Fibroblast of villous mesenchyme (primary cell): ENCODE data around the gene TGM1. TPM values are rescaled to one million over a fixed set of nuclear protein-coding genes. Genes with fewer than 3 reads are reported as not detected.

Experiments
- DNase-seq: peaks from one replicate; pipeline ENCODE4 v3.0.0-alpha.2; 2010; ENCODE audit warnings: low read depth
- H3K4me3 ChIP-seq: 2 replicates; pipeline ENCODE4 v1.5.1; 2011; ENCODE audit warnings: low read depth, mild to moderate bottlenecking, low read length
- CTCF ChIP-seq: IDR thresholded peaks from 2 replicates; pipeline ENCODE4 v1.5.1; 2012; ENCODE audit warnings: low read depth, mild to moderate bottlenecking, low read length; ENCODE audit not compliant: insufficient read depth
- total RNA-seq: library from RNA; depleted of rRNA; stranded (reverse); fragments of >200 nt; gene quantifications from 2 replicates; pipeline ENCODE4 v1.2.3, GENCODE V29; 2012

TGM1 gene
- total RNA-seq, 1 donor: 2.2 TPM

DNA sequence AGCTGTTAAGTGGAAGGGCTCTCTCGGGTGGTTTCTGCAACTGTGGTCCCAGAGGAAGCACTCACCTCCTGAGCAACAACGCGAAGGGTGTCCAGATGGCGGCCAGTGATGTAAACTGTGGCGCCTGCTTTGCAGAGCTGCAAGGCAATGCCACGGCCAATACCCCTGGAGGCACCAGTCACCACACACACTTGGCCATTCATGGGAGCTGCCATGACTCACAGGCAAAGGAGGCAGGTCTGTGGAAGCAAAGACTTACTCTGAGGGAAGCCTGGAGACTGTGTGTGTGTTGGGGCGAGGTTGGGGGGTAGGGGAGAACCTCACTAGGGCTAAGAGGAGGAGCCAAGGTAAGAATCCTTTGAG lies 35.9 kb upstream of the TGM1 start:
- DNase-seq: peak; percentile 36
- H3K4me3 ChIP-seq: peak overlapping the region; percentile 96
- TF ChIP-seq CTCF: no peak

- no peak for DNase-seq
- H3K4me3 ChIP-seq: no peak overlapping the region
- peak; percentile 46 for TF ChIP-seq CTCF
Observed at GRCh38 chr14:24297190-24297964, 34.4 kb upstream of the TGM1 start.

- peak; percentile 84 for DNase-seq
- H3K4me3 ChIP-seq: no peak overlapping the region
- peak; percentile 80 for TF ChIP-seq CTCF
Observed at GRCh38 chr14:24296341-24297157, 33.6 kb upstream of the TGM1 start.

GRCh38 chr14:24293525-24293924 lies 30.5 kb upstream of the TGM1 start:
- no peak for TF ChIP-seq CTCF
- no peak overlapping the region for H3K4me3 ChIP-seq
- DNase-seq: no peak

DNA sequence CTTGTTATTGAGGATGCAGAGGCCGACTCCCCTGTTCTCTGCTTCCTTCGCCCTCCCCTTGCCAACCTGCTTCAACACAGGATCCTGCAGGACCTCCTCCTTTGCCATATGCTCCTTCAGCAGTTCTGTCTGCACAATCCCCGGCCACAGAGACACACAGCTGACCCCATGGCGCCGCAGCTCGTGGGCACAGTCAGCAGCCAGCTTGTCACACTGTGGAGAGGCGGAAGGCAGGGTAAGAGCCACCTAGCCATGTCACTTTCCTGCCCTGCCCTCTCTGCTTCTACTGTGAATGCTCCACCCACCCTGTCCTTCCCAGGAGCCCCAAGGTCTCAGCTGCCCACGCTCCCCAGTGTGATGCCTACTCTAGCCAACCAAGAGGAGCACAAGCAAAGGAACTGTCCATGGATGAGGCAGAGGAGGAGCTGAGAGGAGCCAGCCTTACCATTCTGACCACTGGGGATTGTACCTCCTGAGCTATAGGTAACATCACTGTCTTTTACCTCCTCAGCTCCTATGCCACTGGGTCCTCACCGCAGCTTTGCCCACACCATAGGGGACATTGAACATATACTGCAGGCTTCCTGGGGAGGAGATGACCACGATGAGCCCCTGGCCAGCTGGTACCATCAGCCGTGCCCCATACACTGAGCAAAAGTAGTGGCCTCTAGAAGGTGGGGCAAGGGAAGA lies 29.3 kb upstream of the TGM1 start:
- no peak for DNase-seq
- TF ChIP-seq CTCF: no peak

GRCh38 chr14:24291446-24292117 lies 28.6 kb upstream of the TGM1 start:
- DNase-seq: no peak
- TF ChIP-seq CTCF: no peak
- no peak overlapping the region for H3K4me3 ChIP-seq

More for the DNA sequence above, 29.3 kb upstream of the TGM1 start:
- H3K4me3 ChIP-seq: no peak overlapping the region
